Head of caudate nucleus (tissue), 42 donors: ENCODE results near the gene ATP7B.

ENCODE experiments used
- DNase-seq, 42 donors: peaks; one replicate each; pipeline versions ENCODE4 v3.0.0 to v3.0.0-alpha.2; 2020 to 2021; ENCODE audit warnings: mixed read lengths in 7 of 42
- intact Hi-C: fragments of 100-400 bp; cut with DNase I; formaldehyde crosslinking; loops from one replicate; pipeline ENCODE4 v1.15.0; 2022

The ATP7B gene

DNA sequence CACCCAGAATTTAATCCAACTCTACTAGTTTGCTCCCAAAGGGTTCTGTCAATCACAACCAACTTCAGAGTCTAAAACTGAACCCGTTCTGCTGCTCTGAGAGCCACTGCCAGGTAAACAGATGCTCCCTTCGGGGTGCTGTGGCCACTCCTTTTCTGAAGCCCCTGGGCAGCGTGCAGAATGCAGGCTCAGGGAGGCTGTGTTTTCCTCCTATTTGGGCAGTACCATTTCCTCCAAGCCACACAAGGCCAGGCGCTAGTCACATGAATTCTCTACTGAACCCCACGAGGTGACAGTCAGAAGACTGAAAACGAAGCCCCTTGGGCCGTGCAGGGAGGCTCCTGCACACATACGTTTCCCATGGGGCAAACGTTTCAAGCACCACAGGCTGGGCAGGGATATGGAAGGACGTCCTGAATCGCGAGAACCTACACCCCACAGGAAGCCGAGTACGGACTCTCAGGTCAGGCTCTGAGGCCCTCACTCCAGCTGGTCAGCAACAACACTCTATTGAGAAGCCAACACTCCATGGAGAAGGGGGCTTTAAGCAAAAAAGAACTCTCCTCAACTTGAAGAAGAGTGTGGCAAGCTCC, 77.7 kb downstream of the ATP7B start:
- DNase-seq = no peak
- intact Hi-C loops = no loop called here

GRCh38 chr13:51932231-51932630, 79.0 kb downstream of the ATP7B start:
- intact Hi-C loops = no loop called here
- DNase-seq = no peak

DNA sequence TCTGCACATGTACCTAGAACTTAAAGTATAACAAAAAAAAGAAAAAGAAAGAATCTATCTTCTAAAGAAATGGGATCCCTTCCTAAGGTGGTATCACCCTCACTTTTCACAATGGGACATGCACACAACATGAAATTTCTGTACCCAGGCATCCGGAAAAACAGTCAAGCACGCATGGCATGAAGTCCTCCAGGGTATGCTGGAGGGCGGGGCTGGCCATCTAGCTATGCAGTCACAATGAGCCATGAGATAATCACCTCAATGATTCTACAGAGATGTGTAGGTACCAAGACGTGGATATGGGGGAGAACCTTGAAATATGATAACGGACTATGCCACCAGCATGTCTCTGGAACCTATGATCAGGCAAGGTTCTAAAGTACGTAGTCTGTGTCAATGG, 79.6 kb downstream of the ATP7B start:
- intact Hi-C loops = no loop called here
- DNase-seq = no peak

- no peak for DNase-seq
- intact Hi-C loops = no loop called here
Measured at GRCh38 chr13:51929699-51930098, 81.6 kb downstream of the ATP7B start.

GRCh38 chr13:51928231-51928630, 83.0 kb downstream of the ATP7B start:
- intact Hi-C loops = no loop called here

GRCh38 chr13:51927129-51927528, 84.1 kb downstream of the ATP7B start:
- peak in 31 of 42 donors; percentile 12 to 82 (median 52) for DNase-seq
- intact Hi-C loops = no loop called here

More at GRCh38 chr13:51928231-51928630, 83.0 kb downstream of the ATP7B start:
- no peak for DNase-seq

GRCh38 chr13:51926528-51926885, 84.7 kb downstream of the ATP7B start:
- intact Hi-C loops = no loop called here
- DNase-seq = no peak

DNA sequence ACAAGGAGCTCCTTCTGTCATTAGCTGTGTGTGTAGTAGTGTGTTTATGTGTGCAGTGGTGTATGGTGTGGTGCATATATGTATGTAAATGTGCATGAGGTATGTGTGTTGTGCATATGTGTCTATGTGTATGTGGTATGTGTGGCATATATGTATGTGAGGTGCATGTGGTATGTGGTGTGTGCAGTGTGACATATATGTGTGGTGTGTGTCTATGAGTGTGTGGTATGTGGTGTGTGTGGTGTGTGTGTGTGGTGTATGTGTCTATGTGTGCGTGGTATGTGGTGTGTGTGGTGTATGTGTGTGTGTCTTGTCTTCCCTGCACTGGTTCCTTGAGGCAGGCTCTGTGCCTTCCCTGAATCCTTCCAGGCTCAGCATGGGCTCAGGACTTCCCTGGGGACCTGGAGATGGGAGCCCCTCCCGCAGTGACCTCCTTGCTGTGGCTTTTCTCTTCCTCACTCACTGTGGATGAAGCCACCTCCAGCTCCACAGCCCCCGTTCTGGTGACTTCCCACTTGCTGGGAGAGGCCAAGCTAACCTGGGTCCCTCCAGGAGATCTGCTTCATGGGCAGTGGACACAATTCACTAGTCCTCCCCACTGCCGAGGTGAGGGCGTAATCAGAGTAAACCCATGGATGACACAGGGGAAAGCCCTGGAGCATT, 85.3 kb downstream of the ATP7B start:
- intact Hi-C loops = no loop called here
- no peak for DNase-seq

DNA sequence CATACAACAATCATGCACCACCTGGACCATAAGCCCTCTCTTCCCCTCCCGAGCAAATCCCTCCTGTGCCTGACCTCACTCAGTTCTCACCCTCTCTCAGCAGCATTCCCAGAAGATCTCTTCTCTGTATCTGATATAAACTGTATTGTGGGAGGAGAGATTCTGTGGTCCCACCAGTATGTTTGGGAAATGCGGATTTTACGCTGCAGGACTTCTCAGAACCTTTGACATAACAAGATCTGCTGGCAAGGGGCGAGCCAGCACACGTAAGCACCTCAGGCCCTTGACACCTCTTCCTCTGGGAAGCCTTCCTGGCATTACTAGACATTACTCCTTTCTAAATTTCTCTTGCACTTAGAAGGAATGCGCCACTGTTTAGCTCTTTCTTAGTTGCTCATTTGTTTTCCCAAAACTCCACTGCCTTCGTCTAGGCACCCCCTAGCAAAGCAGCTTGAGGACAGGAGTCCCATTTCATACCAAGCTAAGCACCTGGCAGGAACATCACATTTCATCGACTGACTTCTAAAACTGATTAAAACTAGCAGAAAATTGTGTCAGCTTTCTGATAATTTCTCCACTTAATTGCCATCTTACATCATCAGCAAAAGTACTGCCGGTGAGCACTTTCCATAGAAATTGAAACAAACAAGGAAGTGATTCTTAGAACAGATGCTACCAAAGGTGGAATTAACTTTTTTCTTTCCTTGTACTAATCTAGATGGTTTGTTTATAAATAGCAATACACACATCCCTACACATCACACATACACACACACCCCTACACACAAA, 86.3 kb downstream of the ATP7B start:
- DNase-seq = no peak
- intact Hi-C loops = no loop called here

GRCh38 chr13:51923983-51924539, 87.2 kb downstream of the ATP7B start:
- intact Hi-C loops = no loop called here
- DNase-seq = no peak

GRCh38 chr13:51922771-51923480, 88.3 kb downstream of the ATP7B start:
- intact Hi-C loops = no loop called here
- DNase-seq = peak in 1 of 42 donors; percentile 26

GRCh38 chr13:51921790-51922740, 89.2 kb downstream of the ATP7B start:
- peak in 2 of 42 donors; percentile 25 to 27 for DNase-seq
- intact Hi-C loops = no loop called here

GRCh38 chr13:51920786-51921185, 90.5 kb downstream of the ATP7B start:
- intact Hi-C loops = no loop called here
- DNase-seq = no peak

DNA sequence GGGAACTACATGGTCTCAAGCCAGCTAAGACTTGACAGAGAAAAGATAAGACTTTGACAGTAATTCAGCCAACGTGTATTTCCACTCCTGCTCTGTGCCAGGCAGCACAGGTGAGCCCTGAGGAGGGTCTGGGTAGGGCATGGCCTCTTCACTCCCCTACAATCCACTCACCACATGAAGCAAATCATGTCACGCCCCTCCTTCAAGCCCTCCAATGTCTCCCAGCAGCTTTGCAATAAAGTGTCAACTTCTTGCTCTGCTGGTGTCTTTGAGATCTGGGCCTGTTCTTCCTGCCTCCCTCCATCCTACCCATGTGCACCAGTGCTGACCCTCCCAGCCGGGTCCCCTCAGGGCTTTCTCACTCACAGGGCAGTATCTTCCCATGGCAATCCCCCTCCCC, 91.0 kb downstream of the ATP7B start:
- no peak for DNase-seq
- intact Hi-C loops = no loop called here

DNA sequence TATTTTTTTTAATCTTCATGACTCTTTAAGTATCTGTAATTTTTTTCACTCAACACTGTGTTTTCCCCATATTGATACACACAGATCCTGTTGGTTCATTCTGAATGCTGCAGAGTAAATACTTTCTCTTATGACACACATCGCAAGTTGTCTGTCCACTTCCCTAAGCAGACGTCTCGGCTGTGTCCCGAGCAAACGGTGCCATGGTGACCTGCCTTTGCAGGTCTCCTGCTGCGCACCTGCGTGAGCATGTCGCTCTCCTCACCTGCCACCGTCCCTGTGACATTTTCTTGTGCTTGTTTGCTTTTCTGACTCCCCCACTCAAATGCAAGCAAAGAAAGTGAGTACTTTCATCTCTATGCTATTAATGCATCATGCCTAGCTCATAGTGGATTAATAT, 91.7 kb downstream of the ATP7B start:
- no peak for DNase-seq
- intact Hi-C loops = no loop called here

GRCh38 chr13:51916962-51917361, 94.3 kb downstream of the ATP7B start:
- no peak for DNase-seq
- intact Hi-C loops = no loop called here

DNA sequence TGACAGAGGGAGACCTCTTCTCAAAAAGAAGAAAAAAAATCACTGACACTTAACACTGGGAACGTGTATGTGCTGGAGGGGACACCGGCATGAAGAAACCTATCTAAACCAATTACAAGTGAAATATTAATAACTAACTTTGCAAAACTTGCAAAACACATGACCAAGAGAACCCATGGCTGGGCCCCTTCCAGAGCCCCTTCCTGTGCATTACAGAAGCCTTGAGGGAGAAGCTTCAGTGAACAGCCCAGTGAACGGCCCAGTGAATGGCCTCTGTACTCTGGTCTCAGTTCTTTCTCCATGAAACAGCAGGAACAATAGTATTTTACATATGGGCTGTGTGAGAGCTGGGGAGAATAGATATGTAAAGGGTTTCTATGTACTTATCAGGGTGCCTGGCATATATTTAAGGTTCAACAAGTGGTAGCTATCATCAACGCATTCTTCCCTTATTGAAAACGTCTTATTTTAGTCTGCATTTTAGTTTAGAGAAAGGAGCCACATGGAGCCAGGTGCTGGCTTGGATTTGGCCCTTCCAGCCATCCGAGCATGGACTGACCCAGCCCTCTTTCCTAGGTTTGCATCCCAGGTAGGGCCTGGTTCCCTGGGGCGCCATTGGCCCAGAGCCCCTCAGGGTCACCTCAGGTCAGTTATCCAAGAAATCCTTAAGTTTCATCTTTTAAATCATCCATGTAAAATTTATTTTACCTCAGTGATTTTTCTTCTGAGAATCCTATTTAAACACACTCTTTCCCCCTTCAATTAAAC, 95.0 kb downstream of the ATP7B start:
- intact Hi-C loops = no loop called here
- DNase-seq = no peak

- DNase-seq = no peak
- intact Hi-C loops = no loop called here
Measured at GRCh38 chr13:51914137-51914493, 97.1 kb downstream of the ATP7B start.
